Measurements from ENCODE around the gene LAMC1.

The LAMC1 gene

DNA sequence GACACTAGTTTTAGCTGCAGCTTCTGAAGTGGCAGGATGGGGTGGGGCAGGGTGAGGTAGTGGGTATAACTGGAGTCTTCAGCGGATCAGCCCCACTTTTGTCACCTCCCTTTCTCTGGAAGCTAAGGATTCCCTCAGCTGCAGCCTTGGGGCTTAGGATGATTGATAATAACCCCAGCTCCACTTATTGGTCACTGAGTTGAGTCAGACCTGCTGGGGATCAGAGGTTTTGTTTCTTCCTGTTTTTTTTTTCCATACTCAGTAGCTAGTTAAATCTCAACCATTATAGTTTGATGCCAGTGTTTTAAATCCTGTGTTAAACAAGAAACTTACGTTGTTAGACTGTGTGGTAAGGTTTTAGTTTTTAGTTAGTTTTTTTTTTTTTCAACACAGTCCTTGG lies 57.2 kb downstream of the LAMC1 start:
- no peak for DNase-seq (ENCODE audit: low read depth in 2 of 2)

- DNase-seq (ENCODE audit: low read depth in 2 of 2): no peak
Observed at GRCh38 chr1:183081402-183082120, 58.3 kb downstream of the LAMC1 start.

DNA sequence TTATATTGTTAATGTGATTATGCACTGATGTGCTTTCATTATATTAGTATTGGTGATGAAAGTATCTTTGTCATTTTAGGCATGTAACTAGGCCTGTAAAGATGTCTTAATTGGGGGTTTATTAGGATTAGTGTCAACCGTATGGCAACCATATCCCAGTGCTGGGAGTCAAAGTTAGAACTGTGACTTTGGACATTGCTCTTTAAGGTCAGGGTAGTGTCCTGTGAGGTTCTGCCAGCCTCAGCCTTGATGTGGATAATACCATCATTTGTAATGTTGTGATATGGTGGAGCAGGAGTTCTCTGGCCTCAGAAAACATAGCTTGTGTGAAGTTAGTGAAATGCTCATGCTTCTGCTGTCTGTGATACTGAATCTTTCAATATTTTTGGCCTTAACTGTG lies 59.4 kb downstream of the LAMC1 start:
- no peak for DNase-seq (ENCODE audit: low read depth in 2 of 2)

DNA sequence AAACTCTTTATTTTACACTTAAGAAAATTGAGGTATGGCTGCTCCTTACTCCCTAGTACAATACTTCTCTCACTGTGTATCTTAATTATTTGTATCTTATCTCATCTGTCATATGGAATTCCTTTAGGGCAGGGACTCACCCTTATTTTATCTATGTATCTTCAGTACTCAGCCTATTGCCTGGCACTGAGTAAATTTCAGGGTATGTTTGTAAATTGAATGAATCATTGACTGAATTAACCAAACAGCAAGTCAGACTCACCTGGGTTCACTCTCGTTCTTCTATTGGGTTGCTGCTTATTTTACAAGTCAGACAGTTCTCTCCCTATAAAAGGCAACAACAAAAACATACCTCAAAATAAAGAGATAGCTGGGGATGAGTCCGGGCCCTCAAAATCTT lies 63.8 kb downstream of the LAMC1 start:
- no peak for DNase-seq (ENCODE audit: low read depth in 2 of 2)

DNA sequence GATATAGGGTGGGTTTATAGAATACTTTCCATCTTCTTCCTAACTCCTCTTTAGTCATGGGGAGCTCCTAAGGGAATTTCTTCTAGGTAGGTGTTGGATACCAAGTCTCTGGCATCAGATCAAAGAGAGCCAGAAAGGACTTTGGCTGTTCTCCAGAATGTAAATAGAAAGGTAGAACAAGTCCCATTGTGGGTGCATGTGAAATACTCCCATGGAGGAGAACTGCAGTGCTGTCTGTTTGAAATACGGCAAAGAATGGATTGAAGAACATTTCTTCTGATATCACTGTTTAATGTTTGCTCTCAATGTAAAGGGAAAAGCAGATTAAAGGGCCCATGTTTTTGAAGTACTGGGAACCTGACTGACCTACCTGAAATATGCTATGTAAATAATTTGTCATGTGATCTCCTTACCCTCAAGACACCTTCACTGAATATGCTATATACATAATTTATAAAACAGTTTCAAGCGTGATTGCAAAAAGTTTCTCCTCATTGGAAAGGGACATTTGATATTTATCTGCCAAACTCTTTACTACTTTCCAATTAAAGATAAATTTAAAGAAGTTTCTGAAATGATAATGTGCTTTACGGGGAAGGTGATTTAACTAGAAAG lies 65.9 kb downstream of the LAMC1 start:
- DNase-seq (ENCODE audit: low read depth in 2 of 2): no peak

DNA sequence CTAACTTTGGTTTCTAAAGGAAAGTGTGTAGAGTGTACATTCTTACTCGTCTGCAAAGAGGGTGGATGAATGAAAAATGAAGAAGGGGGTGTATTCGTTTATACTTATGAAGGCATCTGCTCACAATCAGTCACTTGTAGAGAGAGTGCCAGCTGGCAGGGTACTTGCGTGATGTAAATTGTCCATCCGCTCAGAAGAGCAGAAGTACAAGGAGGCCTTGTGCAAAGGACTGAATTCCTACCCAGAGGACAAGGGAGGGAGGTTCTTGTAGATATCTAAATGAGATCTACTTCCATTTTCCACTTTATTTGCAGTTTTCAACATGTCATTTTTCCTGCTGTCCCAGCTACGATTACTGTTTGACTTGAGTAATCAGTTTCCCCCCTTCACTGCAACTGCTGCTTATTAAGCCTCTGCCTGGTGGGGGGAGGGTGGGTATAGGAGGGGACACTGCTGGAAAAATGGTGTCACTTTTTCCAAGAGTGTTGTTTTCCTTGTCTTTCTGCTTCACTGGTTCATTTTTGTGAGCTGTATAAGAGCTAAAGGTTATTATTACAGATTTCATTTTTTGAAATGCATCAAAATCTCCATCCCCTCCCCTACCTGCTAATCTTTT lies 67.3 kb downstream of the LAMC1 start:
- no peak for DNase-seq (ENCODE audit: low read depth in 2 of 2)

GRCh38 chr1:183091181-183091580 lies 68.0 kb downstream of the LAMC1 start:
- no peak for DNase-seq (ENCODE audit: low read depth in 2 of 2)

GRCh38 chr1:183092350-183092749 lies 69.1 kb downstream of the LAMC1 start:
- no peak for DNase-seq (ENCODE audit: low read depth in 2 of 2)

DNA sequence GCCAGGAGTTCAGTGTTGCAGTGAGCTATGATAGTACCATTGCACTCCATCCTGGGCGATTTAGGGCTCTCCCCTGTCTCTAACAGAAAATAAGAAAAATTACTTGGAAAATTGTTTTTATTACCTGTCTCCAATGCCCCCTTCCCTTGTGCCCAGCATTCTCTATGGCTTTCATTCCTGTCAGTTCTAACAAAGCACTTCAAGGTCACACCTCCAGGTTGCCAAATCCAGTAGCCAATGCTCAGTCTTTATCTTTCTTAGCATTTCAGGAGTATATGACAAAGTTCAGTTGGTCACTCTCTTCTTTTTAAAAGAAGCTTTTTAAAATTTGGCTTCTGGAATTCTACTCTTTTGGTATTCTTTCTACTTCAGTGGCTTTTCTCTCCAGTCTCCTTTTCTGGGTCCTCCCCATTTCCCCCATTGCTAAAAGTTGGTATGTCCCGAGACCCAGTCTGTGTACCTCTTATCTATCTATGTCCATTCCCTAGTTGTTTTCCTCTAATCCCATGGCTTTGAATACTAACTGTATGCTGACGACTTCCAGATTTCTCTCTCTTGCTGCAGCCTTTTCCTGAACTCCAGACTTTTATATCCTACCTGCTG lies 69.9 kb downstream of the LAMC1 start:
- no peak for DNase-seq (ENCODE audit: low read depth in 2 of 2)

DNA sequence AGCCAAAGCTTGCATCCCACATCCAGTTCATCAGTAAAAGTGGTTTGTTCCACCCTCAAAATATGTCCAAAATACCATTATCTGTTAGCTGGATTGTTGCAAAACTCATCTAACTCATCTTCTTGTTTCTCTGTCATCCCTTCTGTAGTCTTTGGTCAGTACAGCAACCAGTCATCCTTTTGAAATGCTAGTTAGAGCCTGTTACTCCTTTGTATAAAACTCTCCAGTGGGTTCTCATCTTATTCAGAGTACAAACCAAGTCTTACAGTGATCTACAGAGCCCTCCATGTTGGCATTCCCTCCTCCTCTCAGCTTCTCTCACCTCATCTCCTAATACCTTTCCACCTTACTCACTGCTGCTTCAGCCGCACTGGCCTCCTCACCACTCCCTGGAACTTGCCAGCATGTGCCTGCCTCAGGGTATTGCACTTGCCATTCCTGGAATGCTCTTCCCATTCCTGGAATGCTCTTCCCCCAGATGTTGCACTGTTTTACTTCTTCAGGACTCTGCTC lies 70.6 kb downstream of the LAMC1 start:
- no peak for DNase-seq (ENCODE audit: low read depth in 2 of 2)

GRCh38 chr1:183094351-183094750 lies 71.1 kb downstream of the LAMC1 start:
- no peak for DNase-seq (ENCODE audit: low read depth in 2 of 2)

- DNase-seq (ENCODE audit: low read depth in 2 of 2): no peak
Observed at GRCh38 chr1:183096351-183096750, 73.1 kb downstream of the LAMC1 start.

DNA sequence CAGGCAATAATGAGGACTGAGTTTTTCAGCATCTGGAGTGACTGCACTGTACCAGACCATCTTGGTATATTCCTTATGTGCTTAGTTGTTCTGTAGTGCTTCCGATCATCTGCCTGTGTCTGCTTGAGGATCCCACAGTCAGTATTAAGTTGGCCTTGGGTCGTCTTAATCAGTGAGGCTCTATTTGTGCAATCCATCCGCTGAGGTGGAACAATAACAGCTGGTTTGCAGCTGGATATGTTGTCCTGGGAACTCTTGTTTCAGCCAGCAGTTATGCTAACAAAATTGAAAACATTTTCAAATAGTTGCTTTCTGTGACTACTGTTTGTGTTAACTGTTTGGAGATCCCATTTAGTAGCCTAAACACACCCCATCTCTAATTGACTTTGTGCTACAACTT lies 73.7 kb downstream of the LAMC1 start:
- no peak for DNase-seq (ENCODE audit: low read depth in 2 of 2)

- DNase-seq (ENCODE audit: low read depth in 2 of 2): no peak
Observed at GRCh38 chr1:183097438-183098051, 74.3 kb downstream of the LAMC1 start.

DNA sequence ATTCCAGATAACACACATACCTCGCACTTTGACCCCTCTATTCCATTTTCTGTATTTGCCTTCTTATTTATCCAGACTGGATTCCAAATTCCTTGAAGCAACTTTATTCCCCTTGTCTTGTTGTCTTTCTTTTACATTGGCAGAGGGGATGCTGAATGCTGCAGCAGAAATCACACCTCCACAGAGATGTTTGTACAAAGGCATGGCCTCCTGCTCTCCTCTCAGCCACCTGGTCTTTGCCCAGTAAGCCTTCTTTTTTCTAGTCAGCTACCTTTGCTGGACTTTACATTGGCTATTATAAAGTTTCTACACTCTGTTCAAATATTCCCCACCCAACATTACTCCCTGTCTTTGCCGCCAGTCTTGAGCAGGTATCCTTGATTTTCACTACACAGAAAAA lies 75.1 kb downstream of the LAMC1 start:
- DNase-seq (ENCODE audit: low read depth in 2 of 2): no peak

GRCh38 chr1:183100361-183100974 lies 77.2 kb downstream of the LAMC1 start:
- DNase-seq (ENCODE audit: low read depth in 2 of 2): no peak

- DNase-seq (ENCODE audit: low read depth in 2 of 2): no peak
Observed at GRCh38 chr1:183101081-183101480, 77.9 kb downstream of the LAMC1 start.

DNA sequence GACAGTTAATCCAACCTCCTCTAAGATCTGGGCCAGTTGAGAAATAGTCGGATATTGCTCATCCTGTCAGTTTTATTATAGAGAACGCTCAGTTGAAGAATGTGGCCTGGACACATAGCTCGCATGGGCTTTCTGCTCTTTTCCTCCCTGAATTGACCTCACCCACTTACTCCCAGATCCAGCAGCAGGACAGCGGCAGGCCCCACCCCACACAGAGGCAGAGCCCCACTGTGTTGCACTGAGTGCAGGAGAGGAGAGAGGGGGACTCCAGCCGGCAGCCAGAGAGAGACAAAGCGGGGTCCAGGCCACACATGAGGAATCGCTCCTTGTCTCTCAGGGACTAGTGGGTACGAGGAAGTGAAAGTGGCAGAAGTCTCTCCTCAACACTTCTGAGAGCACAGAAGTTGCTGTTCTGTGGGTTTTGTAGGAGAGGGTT lies 78.6 kb downstream of the LAMC1 start:
- no peak for DNase-seq (ENCODE audit: low read depth in 2 of 2)

DNA sequence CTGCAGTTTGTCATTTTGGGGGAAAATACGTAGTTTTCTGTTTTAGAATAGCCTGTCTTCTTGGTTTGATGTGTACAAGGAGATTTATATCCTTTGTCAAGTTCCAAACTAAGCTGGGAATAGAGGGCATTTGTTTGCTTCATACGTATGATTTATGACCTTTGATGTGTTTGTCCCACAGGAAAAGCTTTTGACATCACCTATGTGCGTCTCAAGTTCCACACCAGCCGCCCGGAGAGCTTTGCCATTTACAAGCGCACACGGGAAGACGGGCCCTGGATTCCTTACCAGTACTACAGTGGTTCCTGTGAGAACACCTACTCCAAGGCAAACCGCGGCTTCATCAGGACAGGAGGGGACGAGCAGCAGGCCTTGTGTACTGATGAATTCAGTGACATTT lies 79.9 kb downstream of the LAMC1 start:
- no peak for DNase-seq (ENCODE audit: low read depth in 2 of 2)

- DNase-seq (ENCODE audit: low read depth in 2 of 2): no peak
Observed at GRCh38 chr1:183103577-183103976, 80.4 kb downstream of the LAMC1 start.

- no peak for DNase-seq (ENCODE audit: low read depth in 2 of 2)
Observed at GRCh38 chr1:183105449-183105848, 82.2 kb downstream of the LAMC1 start.

DNA sequence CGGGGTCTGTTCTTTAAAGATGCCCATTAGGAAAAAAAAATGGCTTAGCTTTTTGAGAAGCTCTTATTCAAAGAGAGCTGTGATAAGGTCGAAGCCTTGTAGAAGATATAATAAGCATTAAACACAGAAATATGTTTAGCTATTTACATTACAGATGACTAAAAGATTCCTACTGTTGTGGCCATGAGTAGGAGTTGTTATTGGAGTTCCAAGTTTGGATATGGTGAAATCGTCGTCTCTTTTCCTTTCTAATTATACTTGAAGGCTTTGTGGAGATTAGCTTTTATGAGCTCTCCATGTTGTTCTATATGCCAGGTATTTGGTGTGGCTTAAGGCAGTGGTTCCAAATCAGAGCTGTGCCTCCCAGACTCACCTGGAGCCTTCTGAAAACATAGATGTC lies 82.9 kb downstream of the LAMC1 start:
- no peak for DNase-seq (ENCODE audit: low read depth in 2 of 2)

All from stimulated activated CD4-positive, alpha-beta T cell treated with anti-CD3 and anti-CD28 coated beads, Interleukin-15, amount 100 ng/mL, for 48 hours (primary cell).